Chondrocyte (in vitro differentiated cells): ENCODE results near the gene MAX. TPM values are rescaled to one million over a fixed set of nuclear protein-coding genes. Genes with fewer than 3 reads are reported as not detected.
A peak's percentile ranks its signal among the peaks of the same experiment; 100 is the strongest.

Experiments used
- DNase-seq: peaks from one replicate; pipeline ENCODE4 v3.0.0; 2021; ENCODE audit warnings: mixed read lengths, low spot score
- H3K27ac Mint-ChIP-seq: one replicate; pipeline ENCODE4 v1.8.0; 2021; ENCODE audit warnings: mild to moderate bottlenecking, moderate library complexity, mixed read lengths; ENCODE audit not compliant: unreplicated experiment
- H3K27me3 Mint-ChIP-seq: 2 replicates; pipeline ENCODE4 v1.8.0; 2021; ENCODE audit warnings: low read depth, mixed read lengths
- H3K36me3 Mint-ChIP-seq: 2 replicates; pipeline ENCODE4 v1.8.0; 2021; ENCODE audit warnings: low read depth, mixed read lengths
- H3K4me1 Mint-ChIP-seq: 2 replicates; pipeline ENCODE4 v1.8.0; 2021; ENCODE audit warnings: low read depth, mild to moderate bottlenecking, mixed read lengths
- H3K4me3 Mint-ChIP-seq: one replicate; pipeline ENCODE4 v1.8.0; 2021; ENCODE audit warnings: mild to moderate bottlenecking, moderate library complexity, mixed read lengths; ENCODE audit not compliant: unreplicated experiment
- H3K9me3 Mint-ChIP-seq: 2 replicates; pipeline ENCODE4 v1.8.0; 2021; ENCODE audit warnings: low read depth, mixed read lengths
- CTCF ChIP-seq: fragments of 200-600 bp; sonication (generic); IDR thresholded peaks from 2 replicates; pipeline ENCODE4 v1.5.0; 2021; ENCODE audit warnings: antibody characterized with exemption, mild to moderate bottlenecking, moderate library complexity
- total RNA-seq: library from RNA; stranded (reverse); gene quantifications from 3 replicates; pipeline ENCODE4 v1.2.1, GENCODE V29; 2021

The MAX gene
- total RNA-seq, 1 donor from 2014 or later, result 94.1 TPM

- Mint-ChIP-seq H3K27me3 (no peaks in the 10 kb centered on the region), H3K27ac (no peak overlapping the region), H3K9me3 (no peaks in the 10 kb centered on the region), H3K4me1 (peaks cover 17% of the 10 kb centered on the region), H3K36me3 (peaks cover 18% of the 10 kb centered on the region), H3K4me3 (no peak overlapping the region)
- TF ChIP-seq CTCF, result no peak
- no peak for DNase-seq
Measured at GRCh38 chr14:65071544-65071943, 30.8 kb downstream of the MAX start.

- no peak overlapping the region for H3K27ac Mint-ChIP-seq
- H3K9me3 Mint-ChIP-seq, result no peaks in the 10 kb centered on the region
- H3K4me3 Mint-ChIP-seq, result no peak overlapping the region
- no peak for DNase-seq
- no peak for TF ChIP-seq CTCF
- H3K27me3 Mint-ChIP-seq, result no peaks in the 10 kb centered on the region
- H3K36me3 Mint-ChIP-seq, result peaks cover 19% of the 10 kb centered on the region
- peaks cover 17% of the 10 kb centered on the region for H3K4me1 Mint-ChIP-seq
Measured at GRCh38 chr14:65070471-65070976, 31.8 kb downstream of the MAX start.

DNA sequence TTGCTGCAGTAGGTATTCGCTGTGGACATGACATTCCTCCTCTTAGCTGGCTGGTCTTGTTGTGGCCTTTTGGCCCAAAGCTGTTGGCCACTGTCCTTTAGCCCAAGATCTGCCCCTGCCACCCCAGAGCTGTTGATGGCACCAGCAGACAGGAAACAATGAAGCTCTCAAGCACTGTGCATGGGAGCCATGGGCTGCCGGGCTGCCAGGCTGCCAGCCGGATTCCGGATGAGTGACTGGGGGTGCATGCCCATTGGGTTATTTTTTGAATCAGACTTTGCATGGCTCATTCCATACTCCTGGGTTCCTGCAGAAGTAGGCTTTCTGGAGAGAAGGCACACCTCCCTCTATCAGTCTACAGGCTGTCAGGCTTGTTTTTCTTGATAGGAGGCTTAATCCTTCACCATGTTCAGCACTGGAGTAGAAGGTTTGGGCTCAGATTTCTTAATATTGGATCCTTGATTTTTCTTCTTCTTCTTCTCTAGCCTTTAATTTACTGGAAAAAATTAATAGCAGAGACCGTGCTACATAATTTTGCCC, 32.4 kb downstream of the MAX start:
- Mint-ChIP-seq H3K27me3 (no peaks in the 10 kb centered on the region), H3K27ac (no peak overlapping the region), H3K4me3 (no peak overlapping the region), H3K4me1 (peaks cover 13% of the 10 kb centered on the region), H3K36me3 (peaks cover 15% of the 10 kb centered on the region), H3K9me3 (no peaks in the 10 kb centered on the region)
- DNase-seq, result no peak
- TF ChIP-seq CTCF, result no peak

DNA sequence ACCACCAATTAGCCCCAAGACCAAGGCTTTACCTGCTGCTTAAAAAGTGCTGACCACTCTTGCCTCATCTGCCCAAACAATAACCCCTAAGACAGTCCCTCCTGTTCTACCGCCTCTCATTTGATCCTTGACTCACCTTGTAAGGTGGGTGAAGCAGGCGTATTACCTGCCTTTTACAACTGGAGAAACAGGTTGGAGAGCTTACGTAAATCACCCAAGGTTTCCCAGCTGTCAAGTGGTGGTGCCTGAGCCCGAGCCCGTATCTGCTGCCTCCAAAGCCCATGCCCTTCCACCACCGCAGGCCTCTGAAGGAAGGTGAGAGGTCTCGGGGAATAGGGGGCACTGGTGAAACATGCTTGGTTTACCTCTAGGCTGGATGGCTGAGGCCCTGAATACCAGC, 36.6 kb downstream of the MAX start:
- TF ChIP-seq CTCF, result no peak
- peaks cover 25% of the 10 kb centered on the region for H3K36me3 Mint-ChIP-seq
- H3K9me3 Mint-ChIP-seq, result no peaks in the 10 kb centered on the region
- peaks cover 4% of the 10 kb centered on the region for H3K4me1 Mint-ChIP-seq
- H3K27ac Mint-ChIP-seq, result no peak overlapping the region
- no peaks in the 10 kb centered on the region for H3K27me3 Mint-ChIP-seq
- no peak for DNase-seq
- no peak overlapping the region for H3K4me3 Mint-ChIP-seq

DNA sequence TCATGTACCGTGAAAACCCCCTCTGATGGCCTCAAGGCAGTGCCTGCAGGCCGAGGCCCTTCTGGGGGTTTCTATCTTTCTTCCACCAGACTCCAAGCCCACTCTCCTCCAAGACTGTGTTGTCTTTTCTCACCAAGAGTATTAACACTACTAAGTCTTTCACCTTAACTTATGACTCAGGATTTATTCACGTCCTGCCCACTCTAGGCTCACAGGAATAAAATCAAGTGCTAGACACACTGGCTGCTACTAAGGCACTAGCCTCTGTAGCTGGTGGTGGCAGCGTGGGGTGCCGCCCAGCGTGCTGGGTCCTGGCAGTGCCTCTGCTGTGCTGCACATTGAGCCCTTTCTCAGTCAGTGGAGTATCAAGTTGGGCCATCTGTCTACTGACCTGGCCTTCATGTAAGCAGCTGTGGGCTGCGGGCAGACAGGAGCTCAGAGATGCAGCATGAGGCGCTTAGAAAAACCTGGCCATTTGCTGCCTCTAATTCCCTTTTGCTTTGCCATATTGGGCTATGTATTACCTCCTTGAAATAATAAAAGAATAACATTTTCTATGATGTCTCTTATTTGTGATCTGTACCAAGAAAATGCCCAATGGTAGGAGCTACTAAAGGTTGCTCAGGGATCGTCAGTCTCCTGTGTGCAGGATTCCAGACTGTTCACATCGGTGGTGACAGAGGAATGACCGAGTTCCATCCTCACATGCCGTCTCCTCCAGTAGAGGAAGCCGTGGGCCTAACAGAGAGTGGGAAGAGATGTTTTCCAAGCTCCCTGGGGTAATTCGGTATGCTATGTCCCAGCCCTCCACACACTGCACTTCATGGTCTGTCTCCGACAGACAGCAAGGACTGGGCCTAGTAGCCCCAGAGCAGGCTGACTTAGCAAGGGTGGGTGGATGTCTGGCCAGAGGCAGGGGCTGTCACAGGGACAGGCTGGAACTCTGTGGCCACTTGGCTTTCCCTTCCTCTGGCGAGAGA, 39.9 kb downstream of the MAX start:
- peaks cover 22% of the 10 kb centered on the region for H3K36me3 Mint-ChIP-seq
- peak overlapping the region; percentile 12 for H3K27ac Mint-ChIP-seq
- no peak overlapping the region for H3K4me3 Mint-ChIP-seq
- no peaks in the 10 kb centered on the region for H3K9me3 Mint-ChIP-seq
- peaks cover 4% of the 10 kb centered on the region for H3K4me1 Mint-ChIP-seq
- TF ChIP-seq CTCF, result no peak
- DNase-seq, result no peak
- H3K27me3 Mint-ChIP-seq, result no peaks in the 10 kb centered on the region
